ENCODE results near the gene FKRP.

- TF ChIP-seq EP300 (IDR thresholded peaks at IDR 0.05; ENCODE audit: borderline replicate concordance) (no peak), EGR1 (IDR thresholded peaks at IDR 0.05) (no peak), CREB1 (IDR thresholded peaks at IDR 0.05; ENCODE audit: low read depth) (no peak)
These were observed 10.7 kb downstream of the FKRP start for GRCh38 chr19:46756544-46756888.
